Endothelial cell of umbilical vein (primary cell): Measurements from ENCODE around the gene TEX29. TPM values are rescaled to one million over a fixed set of nuclear protein-coding genes. Genes with fewer than 3 reads are reported as not detected.

Source experiments
- BruUV-seq: library from RNA; stranded (reverse); fragments of 400-500 nt; replicated peaks from 2 replicates; lab custom pipeline; 2021; lab: Mats Ljungman, UMichigan
- CTCF ChIA-PET: fragments of 300-600, 350-600 bp; sonication (Branson Sonifier 250); formaldehyde crosslinking; loops from one replicate; lab custom pipeline; 2021; ENCODE audit warnings: antibody characterized with exemption, inconsistent platforms; lab: Charles Lee
- POLR2A ChIA-PET: fragments of 300-600, 350-600 bp; sonication (Branson Sonifier 250); formaldehyde crosslinking; loops from one replicate; lab custom pipeline; 2021; ENCODE audit warnings: antibody characterized with exemption, inconsistent platforms; lab: Charles Lee
- DNase-seq: peaks from one replicate; pipeline ENCODE4 v3.0.0-alpha.2; 2011; ENCODE audit warnings: low read depth, low spot score
- FAIRE-seq: peaks from 2 replicates; lab custom pipeline; 2011; peaks lifted over from hg19 to GRCh38; lab: Jason Lieb, UNC
- H2AFZ ChIP-seq: 2 replicates; pipeline ENCODE4 v1.6.0; 2012; ENCODE audit warnings: low read depth, low read length, control low read depth, inconsistent platforms
- H3K27ac ChIP-seq: 2 replicates; pipeline ENCODE4 v1.5.1; 2011; ENCODE audit warnings: low read depth, mild to moderate bottlenecking, control low read depth, low read length, moderate library complexity; ENCODE audit not compliant: insufficient read depth
- H3K27me3 ChIP-seq, 2 experiments: 2 replicates each; pipeline versions ENCODE4 v1.6.0 to v1.6.1; 2011; ENCODE audit warnings: low read length in 2 of 2, mixed read lengths in 1 of 2; ENCODE audit not compliant: control insufficient read depth in 2 of 2, insufficient read depth in 2 of 2
- H3K36me3 ChIP-seq, 2 experiments: 2 replicates in 1 of 2; 3 replicates in 1 of 2; pipeline ENCODE4 v1.5.1; 2011; ENCODE audit warnings: low read length in 2 of 2, mild to moderate bottlenecking in 1 of 2, moderate library complexity in 1 of 2; ENCODE audit not compliant: control insufficient read depth in 2 of 2, insufficient read depth in 2 of 2; ENCODE audit errors: extremely low read depth in 1 of 2
- H3K4me1 ChIP-seq: 3 replicates; pipeline ENCODE4 v1.5.1; 2011; ENCODE audit warnings: mild to moderate bottlenecking, low read length; ENCODE audit not compliant: control insufficient read depth, insufficient read depth; ENCODE audit errors: extremely low read depth
- H3K4me2 ChIP-seq: 2 replicates; pipeline ENCODE4 v1.6.1; 2011; ENCODE audit warnings: low read length, control low read depth, mixed read lengths; ENCODE audit not compliant: insufficient read depth
- H3K4me3 ChIP-seq, 3 experiments: fragments of 200-600 bp in 1 of 3; sonication (generic), shearing (Covaris generic) in 1 of 3; replicated peaks in 1 of 3; 2 replicates each; pipeline ENCODE4 v1.5.1; 2011 to 2016; ENCODE audit warnings: control low read depth in 3 of 3, low read length in 3 of 3, mild to moderate bottlenecking in 2 of 3, inconsistent platforms in 1 of 3, low read depth in 1 of 3, moderate library complexity in 1 of 3; ENCODE audit not compliant: insufficient read depth in 1 of 3
- H3K79me2 ChIP-seq: 2 replicates; pipeline ENCODE4 v1.6.0; 2012; ENCODE audit warnings: low read length, inconsistent platforms; ENCODE audit not compliant: control insufficient read depth, insufficient read depth
- H3K9ac ChIP-seq: replicated peaks from 2 replicates; pipeline ENCODE3; 2011; ENCODE audit warnings: low read length, control low read depth; ENCODE audit not compliant: insufficient read depth; ENCODE audit errors: extremely low read depth
- H3K9me1 ChIP-seq: replicated peaks from 3 replicates; pipeline ENCODE4 v1.6.0; 2011; ENCODE audit warnings: mild to moderate bottlenecking, low read length; ENCODE audit not compliant: control insufficient read depth, insufficient read depth; ENCODE audit errors: extremely low read depth
- H3K9me3 ChIP-seq: replicated peaks from 2 replicates; pipeline ENCODE4 v1.5.1; 2012; ENCODE audit warnings: low read length, inconsistent platforms; ENCODE audit not compliant: control insufficient read depth, insufficient read depth
- H4K20me1 ChIP-seq: replicated peaks from 2 replicates; pipeline ENCODE3; 2011; ENCODE audit warnings: mild to moderate bottlenecking, low read length; ENCODE audit not compliant: control insufficient read depth, insufficient read depth; ENCODE audit errors: extremely low read depth
- EZH2 ChIP-seq: IDR thresholded peaks from 2 replicates; pipeline ENCODE4 v1.6.1; 2012; ENCODE audit warnings: borderline replicate concordance, low read depth, mild to moderate bottlenecking, moderate library complexity, low read length, inconsistent platforms; ENCODE audit not compliant: severe bottlenecking
- FOS ChIP-seq: IDR thresholded peaks from 2 replicates; pipeline ENCODE4 v1.6.1; 2011; ENCODE audit warnings: mild to moderate bottlenecking, low read length, moderate library complexity, borderline replicate concordance; ENCODE audit not compliant: insufficient read depth
- GATA2 ChIP-seq: IDR thresholded peaks from 2 replicates; pipeline ENCODE4 v1.7.0; 2011; ENCODE audit warnings: low read depth, mild to moderate bottlenecking, moderate library complexity, mixed read lengths, low read length; ENCODE audit not compliant: insufficient read length, insufficient read depth
- JUN ChIP-seq: IDR thresholded peaks from 2 replicates; pipeline ENCODE4 v1.6.1; 2011; ENCODE audit warnings: borderline replicate concordance, low read depth; ENCODE audit not compliant: insufficient read length, insufficient read depth
- MYC ChIP-seq: IDR thresholded peaks from one replicate; pipeline ENCODE4 v1.6.1; 2011; ENCODE audit warnings: mild to moderate bottlenecking, low read depth, low read length
- POLR2A ChIP-seq: IDR thresholded peaks from 2 replicates; pipeline ENCODE4 v1.6.1; 2012; ENCODE audit warnings: low read depth, mild to moderate bottlenecking, control low read depth, low read length
- POLR2AphosphoS5 ChIP-seq: IDR thresholded peaks from 2 replicates; pipeline ENCODE4 v1.6.1; 2012; ENCODE audit warnings: low read depth, mild to moderate bottlenecking, control low read depth, low read length, moderate library complexity; ENCODE audit not compliant: insufficient read depth
- dilution Hi-C: fragments of 300-500 bp; cut with MboI; formaldehyde crosslinking; loops from one replicate; pipeline ENCODE4 v1.15.0; 2019; ENCODE audit warnings: low sequenced_read_pairs; ENCODE audit not compliant: extremely low pct_ligation_motif_present
- intact Hi-C: fragments of 100-400 bp; cut with micrococcal nuclease; formaldehyde crosslinking; loops from one replicate; pipeline ENCODE4 v1.10.0; 2022
- polyA plus RNA-seq, 4 experiments: library from polyadenylated mRNA; depleted of rRNA in 3 of 4; stranded (reverse) in 3 of 4; unstranded in 1 of 4; fragments of >200 nt; gene quantifications; 2 replicates each; pipeline versions ENCODE4 v1.2.1 to v1.2.3, GENCODE V29; 2011 to 2012; ENCODE audit warnings: missing spikeins in 1 of 4
- total RNA-seq: library from RNA; stranded (reverse); gene quantifications from 2 replicates; pipeline ENCODE4 v1.2.3, GENCODE V29; 2021
- TF ChIP-seq, protein P1 (sequence below), 2 donors: IDR thresholded peaks; 1 replicate in 1 of 2; 2 replicates in 1 of 2; pipeline ENCODE4 v1.5.1; 2011; ENCODE audit warnings: low read length in 2 of 2, mild to moderate bottlenecking in 2 of 2, moderate library complexity in 2 of 2, control low read depth in 1 of 2, inconsistent platforms in 1 of 2, low read depth in 1 of 2; ENCODE audit not compliant: insufficient read depth in 1 of 2; ENCODE audit errors: extremely low read depth in 1 of 2
- TF ChIP-seq, protein P2 (sequence below): IDR thresholded peaks from 2 replicates; pipeline ENCODE4 v1.6.1; 2011; ENCODE audit not compliant: insufficient read depth, insufficient read length

Gene TEX29
- total and polyA plus RNA-seq, 2 donors (not counting 3 experiments of a cell fraction or from before 2014, with no cell fraction given) = 0.44 TPM; not detected in 1

DNA sequence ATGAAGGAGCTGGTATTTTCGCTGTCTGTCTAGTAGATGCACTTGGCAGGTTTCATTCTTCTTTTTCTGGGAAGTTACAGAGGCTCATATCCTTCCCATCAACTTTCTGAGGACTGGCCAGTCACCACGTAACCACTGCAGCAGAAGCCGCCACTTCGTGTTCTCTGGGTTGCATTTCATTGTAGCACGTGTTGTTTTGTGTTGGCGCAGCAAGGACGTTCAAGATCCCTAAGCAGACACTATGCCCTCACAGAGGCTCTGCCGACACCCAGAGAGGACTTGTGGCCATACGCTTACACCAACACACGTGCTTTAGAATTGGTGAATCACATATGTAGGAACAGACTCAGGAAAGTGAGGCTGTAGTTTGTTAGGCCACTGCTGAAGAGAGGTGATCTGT, 42.2 kb upstream of the TEX29 start:
- no TSS peak for BruUV-seq
- H3K27me3 ChIP-seq = no peaks in the 10 kb centered on the region
- FAIRE-seq (no peak), DNase-seq (no peak)
- H4K20me1 ChIP-seq = peaks cover 4% of the 10 kb centered on the region
- TF ChIP-seq, protein P1, sequence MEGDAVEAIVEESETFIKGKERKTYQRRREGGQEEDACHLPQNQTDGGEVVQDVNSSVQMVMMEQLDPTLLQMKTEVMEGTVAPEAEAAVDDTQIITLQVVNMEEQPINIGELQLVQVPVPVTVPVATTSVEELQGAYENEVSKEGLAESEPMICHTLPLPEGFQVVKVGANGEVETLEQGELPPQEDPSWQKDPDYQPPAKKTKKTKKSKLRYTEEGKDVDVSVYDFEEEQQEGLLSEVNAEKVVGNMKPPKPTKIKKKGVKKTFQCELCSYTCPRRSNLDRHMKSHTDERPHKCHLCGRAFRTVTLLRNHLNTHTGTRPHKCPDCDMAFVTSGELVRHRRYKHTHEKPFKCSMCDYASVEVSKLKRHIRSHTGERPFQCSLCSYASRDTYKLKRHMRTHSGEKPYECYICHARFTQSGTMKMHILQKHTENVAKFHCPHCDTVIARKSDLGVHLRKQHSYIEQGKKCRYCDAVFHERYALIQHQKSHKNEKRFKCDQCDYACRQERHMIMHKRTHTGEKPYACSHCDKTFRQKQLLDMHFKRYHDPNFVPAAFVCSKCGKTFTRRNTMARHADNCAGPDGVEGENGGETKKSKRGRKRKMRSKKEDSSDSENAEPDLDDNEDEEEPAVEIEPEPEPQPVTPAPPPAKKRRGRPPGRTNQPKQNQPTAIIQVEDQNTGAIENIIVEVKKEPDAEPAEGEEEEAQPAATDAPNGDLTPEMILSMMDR (IDR thresholded peaks at IDR 0.05; ENCODE audit: extremely low read depth in 1 of 2, insufficient read depth in 1 of 2, low read depth in 1 of 2, low read length in 2 of 2) = no peak
- no peak for TF ChIP-seq GATA2
- TF ChIP-seq FOS = no peak
- TF ChIP-seq POLR2AphosphoS5 = no peak
- TF ChIP-seq EZH2 = no peak
- TF ChIP-seq, protein P2, sequence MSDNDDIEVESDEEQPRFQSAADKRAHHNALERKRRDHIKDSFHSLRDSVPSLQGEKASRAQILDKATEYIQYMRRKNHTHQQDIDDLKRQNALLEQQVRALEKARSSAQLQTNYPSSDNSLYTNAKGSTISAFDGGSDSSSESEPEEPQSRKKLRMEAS = no peak
- no peak for TF ChIP-seq JUN
- no peak for TF ChIP-seq MYC
- no peak for TF ChIP-seq POLR2A
- H2AFZ ChIP-seq = no peak overlapping the region
- ChIA-PET CTCF (no interaction called here), POLR2A (no interaction called here)
- dilution Hi-C loops (no loop called here), intact Hi-C loops (no loop called here)
- no peaks in the 10 kb centered on the region for H3K9me1 ChIP-seq
- H3K27ac ChIP-seq = no peak overlapping the region
- no peak overlapping the region for H3K4me2 ChIP-seq
- H3K4me3 ChIP-seq = no peak overlapping the region
- H3K79me2 ChIP-seq = peaks cover 11% of the 10 kb centered on the region
- H3K9ac ChIP-seq = no peak overlapping the region
- H3K36me3 ChIP-seq = peaks cover 25 to 42% of the 10 kb centered on the region in 2 experiments
- no peaks in the 10 kb centered on the region for H3K9me3 ChIP-seq
- no peaks in the 10 kb centered on the region for H3K4me1 ChIP-seq
